Ishikawa (cell line): Measurements from ENCODE around the gene MTRR.

ENCODE experiments used
- CEBPB ChIP-seq: IDR thresholded peaks from 2 replicates; pipeline ENCODE4 v1.6.1; 2012
- EP300 ChIP-seq: IDR thresholded peaks from 2 replicates; pipeline ENCODE4 v1.6.1; 2012; ENCODE audit warnings: borderline replicate concordance
- FOXM1 ChIP-seq: IDR thresholded peaks from 2 replicates; pipeline ENCODE4 v1.6.1; 2012; ENCODE audit warnings: low read depth, borderline replicate concordance
- NFIC ChIP-seq: IDR thresholded peaks from 2 replicates; pipeline ENCODE4 v1.6.1; 2012
- RAD21 ChIP-seq: IDR thresholded peaks from 2 replicates; pipeline ENCODE4 v1.6.1; 2012; ENCODE audit warnings: low read depth
- REST ChIP-seq: IDR thresholded peaks from 2 replicates; pipeline ENCODE4 v1.6.1; 2012; ENCODE audit warnings: low read depth, mild to moderate bottlenecking
- TAF1 ChIP-seq: IDR thresholded peaks from 2 replicates; pipeline ENCODE4 v1.6.1; 2012; ENCODE audit warnings: low read depth, mild to moderate bottlenecking
- TCF12 ChIP-seq: IDR thresholded peaks from 2 replicates; pipeline ENCODE4 v1.6.1; 2012; ENCODE audit warnings: low read depth
- TEAD4 ChIP-seq: IDR thresholded peaks from 2 replicates; pipeline ENCODE4 v1.6.1; 2012
- USF1 ChIP-seq: IDR thresholded peaks from 2 replicates; pipeline ENCODE4 v1.6.1; 2012
- YY1 ChIP-seq: IDR thresholded peaks from 2 replicates; pipeline ENCODE4 v1.6.1; 2012; ENCODE audit warnings: low read depth
- ZBTB7A ChIP-seq: IDR thresholded peaks from 2 replicates; pipeline ENCODE4 v1.6.1; 2012; ENCODE audit warnings: low read depth
- TF ChIP-seq, protein P1 (sequence below): IDR thresholded peaks from 2 replicates; pipeline ENCODE4 v1.6.1; 2012

GRCh38 chr5:7868773-7869473, at the start of gene MTRR, which contains the start of gene FASTKD3:
- TF ChIP-seq REST (no peak), EP300 (no peak), USF1 (0 out of 2 replicates have a peak, but pooled peaks have one; percentile 4), TAF1 (peak; percentile 68), YY1 (0 out of 2 replicates have a peak, but pooled peaks have one; percentile 30), CEBPB (no peak), TCF12 (peak; percentile 19; the same call in 1 of the 2 replicates), NFIC (no peak), ZBTB7A (no peak; the same call in 1 of the 2 replicates), TEAD4 (no peak), RAD21 (no peak), FOXM1 (no peak)
- TF ChIP-seq, protein P1, sequence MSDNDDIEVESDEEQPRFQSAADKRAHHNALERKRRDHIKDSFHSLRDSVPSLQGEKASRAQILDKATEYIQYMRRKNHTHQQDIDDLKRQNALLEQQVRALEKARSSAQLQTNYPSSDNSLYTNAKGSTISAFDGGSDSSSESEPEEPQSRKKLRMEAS: peak; percentile 80
